Aorta (tissue), 5 donors: ENCODE data around the gene CLCN7. TPM values are rescaled to one million over a fixed set of nuclear protein-coding genes. Genes with fewer than 3 reads are reported as not detected.

ENCODE experiments used
- ATAC-seq: fragments of 200-7000 bp; cut with Tn5 transposase; one replicate; pipeline ENCODE4 v1.9.1; 2022; ENCODE audit warnings: moderate library complexity; ENCODE audit not compliant: low FRiP score
- DNase-seq, 2 donors: peaks; one replicate each; pipeline ENCODE4 v3.0.0-alpha.2; 2020
- H3K27ac ChIP-seq, 2 donors: one replicate each; pipeline ENCODE4 v1.5.1; 2013; ENCODE audit warnings: low read length in 2 of 2, mild to moderate bottlenecking in 2 of 2, moderate library complexity in 2 of 2, control low read depth in 1 of 2, inconsistent platforms in 1 of 2, low read depth in 1 of 2
- H3K27me3 ChIP-seq, 2 donors: one replicate each; pipeline ENCODE4 v1.6.1; 2013; ENCODE audit warnings: control low read depth in 1 of 2, low read length in 1 of 2, mild to moderate bottlenecking in 1 of 2, moderate library complexity in 1 of 2; ENCODE audit not compliant: insufficient read depth in 2 of 2, control insufficient read depth in 1 of 2
- H3K36me3 ChIP-seq, 2 donors: one replicate each; pipeline ENCODE4 v1.6.1; 2013; ENCODE audit warnings: control low read depth in 1 of 2, low read length in 1 of 2, mild to moderate bottlenecking in 1 of 2; ENCODE audit not compliant: insufficient read depth in 2 of 2, control insufficient read depth in 1 of 2
- H3K4me1 ChIP-seq, 2 donors: one replicate each; pipeline ENCODE4 v1.6.1; 2013; ENCODE audit warnings: low read length in 2 of 2, control low read depth in 1 of 2, mild to moderate bottlenecking in 1 of 2, moderate library complexity in 1 of 2; ENCODE audit not compliant: insufficient read depth in 2 of 2, control insufficient read depth in 1 of 2
- H3K4me3 ChIP-seq, 2 donors: one replicate each; pipeline ENCODE4 v1.5.1; 2013; ENCODE audit warnings: low read length in 2 of 2, control low read depth in 1 of 2, mild to moderate bottlenecking in 1 of 2
- H3K9me3 ChIP-seq: one replicate; pipeline ENCODE4 v1.6.1; 2013; ENCODE audit warnings: mild to moderate bottlenecking, low read length; ENCODE audit not compliant: control insufficient read depth
- WGBS, 2 donors: extraction: QIAGEN DNeasy Blood & Tissue Kit; methylation state at CpG; one replicate each; pipeline ENCODE4 v1.1.7; 2013; 5-methylcytosine and 5-hydroxymethylcytosine counted together
- intact Hi-C, 2 donors: fragments of 100-400 bp; cut with DNase I; formaldehyde crosslinking; loops; one replicate each; pipeline versions ENCODE4 v1.14.2 to v1.15.0; 2022
- polyA plus RNA-seq, 2 donors: library from polyadenylated mRNA; stranded (reverse); fragments of 200-250 nt; gene quantifications; one replicate each; pipeline ENCODE4 v1.2.3, GENCODE V29; 2013
- total RNA-seq, 2 donors: library from RNA; stranded (reverse); fragmentation: NEBNext Ultra II Directional; extraction: Animal tissue kit (Norgen Biotek cat#: 25700); gene quantifications; one replicate each; pipeline ENCODE4 v1.2.1, GENCODE V29; 2021
- donor health status: healthy with polysubstance abuse.
- donor health status: Bipolar disorder and iron deficiency.
- donor health status: DM: no; HTN: no; CAD: no.
- donor health status: DM: no; HTN: no; CAD: no.
- donor health status: DM: yes; HTN: yes; CAD: no.

CLCN7 gene
- total and polyA plus RNA-seq, 4 donors: 14.5 to 90.9 (median 67.0) TPM

DNA sequence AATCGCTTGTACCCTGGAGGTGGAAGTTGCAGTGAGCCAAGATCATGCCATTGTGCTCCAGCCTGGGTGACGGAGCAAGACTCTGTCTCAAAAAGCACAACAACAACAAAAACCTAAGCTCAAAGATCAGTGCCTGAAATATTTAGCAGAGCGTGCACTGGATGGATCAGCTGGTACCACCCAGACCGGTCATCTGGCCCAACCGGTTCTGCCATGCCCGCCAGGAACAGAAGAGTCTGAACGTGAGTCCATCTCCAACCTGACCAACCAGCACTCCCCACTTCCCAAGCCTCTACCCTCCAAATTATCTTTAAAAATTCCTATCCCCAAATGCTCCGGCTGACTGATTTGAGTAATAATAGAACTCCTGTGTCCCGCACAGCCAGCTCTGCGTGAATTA is 52.8 kb downstream of the CLCN7 start:
- WGBS, 2 donors: 86% methylated on average over 10 of the region's 10 CpGs
- H3K36me3 ChIP-seq: no peaks in the 10 kb centered on the region
- no peaks in the 10 kb centered on the region for H3K27me3 ChIP-seq
- no peaks in the 10 kb centered on the region for H3K4me1 ChIP-seq
- H3K9me3 ChIP-seq: no peaks in the 10 kb centered on the region
- no peak overlapping the region for H3K4me3 ChIP-seq
- intact Hi-C loops: loop anchor here in 1 of 2 donors (5.0 kb wide), 1 partner anchor 70 kb away; the partner anchor contains the start of genes GNPTG and TSR3
- peak in 1 of 2 donors; percentile 67 for DNase-seq
- no peak for ATAC-seq
- H3K27ac ChIP-seq: no peak overlapping the region

DNA sequence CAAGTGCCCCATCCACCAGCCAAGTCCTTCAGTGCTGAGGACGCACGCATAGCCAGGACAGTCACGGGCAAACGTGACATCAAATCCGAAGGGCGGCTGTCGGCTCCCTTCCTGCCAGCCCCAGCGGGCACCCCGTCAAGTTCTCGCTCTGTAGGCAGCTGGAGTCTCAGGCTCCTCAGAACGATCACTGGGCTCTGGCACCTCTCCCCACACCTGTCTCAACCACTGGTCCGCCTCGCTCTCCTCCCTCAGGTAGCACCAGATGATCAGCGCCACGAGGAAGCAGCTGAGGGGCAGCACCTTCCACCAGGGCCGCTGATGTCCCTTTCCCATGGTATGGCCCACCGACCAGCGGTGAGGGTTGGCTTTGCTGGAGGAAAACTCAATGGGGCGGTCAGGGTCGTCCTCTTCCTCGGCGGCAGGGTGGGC is 54.7 kb downstream of the CLCN7 start:
- Histone ChIP-seq H3K36me3 (no peaks in the 10 kb centered on the region), H3K9me3 (no peaks in the 10 kb centered on the region), H3K27ac (peak overlapping the region in 1 of 2 donors; percentile 49), H3K4me3 (peak overlapping the region; percentile 37 to 57), H3K4me1 (no peaks in the 10 kb centered on the region), H3K27me3 (no peaks in the 10 kb centered on the region)
- intact Hi-C loops: loop anchor here in 1 of 2 donors (5.0 kb wide), 1 partner anchor 68 kb away; the partner anchor contains the start of genes GNPTG and TSR3
- WGBS, 2 donors: 1% methylated on average over 21 to 22 of the region's 22 CpGs
- DNase-seq: peak in 1 of 2 donors; percentile 72
- ATAC-seq: no peak

- intact Hi-C loops: loop anchor here in 1 of 2 donors (10.0 kb wide), 1 partner anchor 112 kb away; the partner anchor contains the start of gene UBE2I
- no peaks in the 10 kb centered on the region for H3K9me3 ChIP-seq
- DNase-seq: no peak
- 74 to 80% methylated on average over 3 of the region's 3 CpGs for WGBS, 2 donors
- H3K27me3 ChIP-seq: no peaks in the 10 kb centered on the region
- H3K36me3 ChIP-seq: no peaks in the 10 kb centered on the region
- no peak for ATAC-seq
- H3K4me1 ChIP-seq: no peaks in the 10 kb centered on the region
- H3K27ac ChIP-seq: no peak overlapping the region
- H3K4me3 ChIP-seq: no peak overlapping the region
These were observed 58.3 kb downstream of the CLCN7 start for GRCh38 chr16:1416521-1416941.

- no peaks in the 10 kb centered on the region for H3K9me3 ChIP-seq
- no peaks in the 10 kb centered on the region for H3K36me3 ChIP-seq
- 2 to 4% methylated on average over 25 to 72 of the region's 72 CpGs for WGBS, 2 donors
- intact Hi-C loops: loop anchor here in 1 of 2 donors (10.0 kb wide), 1 partner anchor 110 kb away; the partner anchor contains the start of gene UBE2I
- DNase-seq (peak; percentile 87 to 94), ATAC-seq (peak; percentile 67)
- no peaks in the 10 kb centered on the region for H3K4me1 ChIP-seq
- H3K27me3 ChIP-seq: no peaks in the 10 kb centered on the region
- peak within 1 kb of the TSS in 1 of 2 donors; percentile 82 for H3K27ac ChIP-seq
- peak within 1 kb of the TSS; percentile 71 to 95 for H3K4me3 ChIP-seq
These were observed 60.1 kb downstream of the CLCN7 start, which contains the start of gene UNKL for GRCh38 chr16:1414532-1415260. Gene UNKL, minus strand, starts transcription at chr16:1414704. Its CDS starts 13 bp downstream, at chr16:1414691.

DNA sequence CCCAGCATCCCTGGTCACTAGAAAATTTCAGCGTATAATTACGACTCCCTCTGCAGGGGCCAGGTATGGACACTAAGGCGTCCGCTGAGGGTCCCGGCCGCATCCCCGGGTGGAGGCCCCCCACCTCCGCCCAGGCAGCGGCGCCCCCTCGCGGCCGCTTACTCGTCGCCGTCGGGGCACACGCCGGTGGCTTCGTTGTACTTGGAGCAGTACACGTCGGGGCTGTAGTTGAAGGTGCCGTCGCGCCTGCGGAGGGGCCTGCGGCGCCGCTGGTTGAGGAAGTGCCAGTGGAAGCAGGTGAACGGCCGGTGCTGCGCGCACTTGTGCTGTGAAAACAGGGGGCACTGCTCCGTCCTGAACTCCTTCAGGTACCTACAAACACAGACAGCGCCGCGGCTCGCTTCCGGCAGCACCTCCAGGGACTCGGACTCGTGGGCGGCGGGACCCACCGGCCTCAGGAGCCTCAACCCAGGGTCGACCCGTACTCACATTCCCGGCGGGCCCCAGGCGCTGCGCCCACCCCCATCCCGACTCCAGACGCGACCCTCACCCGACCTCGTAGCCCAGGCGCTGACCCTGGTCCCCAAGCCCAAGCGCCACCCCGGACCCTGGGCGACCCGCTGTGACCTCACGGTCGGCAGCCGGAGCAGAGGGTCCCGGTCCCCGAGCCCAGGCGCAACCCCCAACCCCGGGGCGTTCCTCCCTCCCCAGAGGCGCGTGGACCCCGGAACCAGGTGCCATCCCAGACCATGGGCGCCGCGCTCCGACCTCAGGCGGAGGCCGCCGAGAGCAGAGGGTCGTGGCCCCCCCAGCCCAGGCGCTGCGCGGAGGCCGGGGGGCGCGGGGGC is 60.9 kb downstream of the CLCN7 start:
- H3K4me1 ChIP-seq: no peaks in the 10 kb centered on the region
- no peaks in the 10 kb centered on the region for H3K9me3 ChIP-seq
- intact Hi-C loops: loop anchor here in 1 of 2 donors (10.0 kb wide), 1 partner anchor 109 kb away; the partner anchor contains the start of gene UBE2I
- ATAC-seq: peak; percentile 70
- H3K36me3 ChIP-seq: no peaks in the 10 kb centered on the region
- peak; percentile 69 to 86 for DNase-seq
- 2% methylated on average over 73 to 85 of the region's 85 CpGs for WGBS, 2 donors
- peak overlapping the region; percentile 71 to 95 for H3K4me3 ChIP-seq
- H3K27ac ChIP-seq: peak overlapping the region in 1 of 2 donors; percentile 37
- H3K27me3 ChIP-seq: no peaks in the 10 kb centered on the region

DNA sequence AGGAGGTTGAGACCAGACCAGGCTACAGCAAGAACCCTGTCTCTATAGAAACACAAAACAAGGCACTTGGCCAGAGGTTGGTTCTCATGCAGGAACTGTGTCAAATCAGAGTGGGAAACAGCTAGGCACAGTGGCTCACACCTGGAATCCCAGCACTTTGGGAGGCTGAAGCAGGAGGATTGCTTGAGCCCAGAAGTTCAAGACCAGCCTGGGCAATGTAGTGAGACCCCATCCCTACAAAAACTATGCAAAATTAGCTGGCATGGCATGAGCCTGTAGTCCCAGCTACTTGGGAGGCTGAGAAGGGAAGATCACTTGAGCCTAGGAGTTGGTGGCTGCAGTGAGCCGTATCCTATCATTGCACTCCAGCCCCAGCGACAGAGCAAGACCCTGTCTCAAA is 62.0 kb downstream of the CLCN7 start:
- Histone ChIP-seq H3K4me3 (no peak overlapping the region), H3K4me1 (no peaks in the 10 kb centered on the region)
- intact Hi-C loops: loop anchor here in 1 of 2 donors (10.0 kb wide), 1 partner anchor 108 kb away; the partner anchor contains the start of gene UBE2I

DNA sequence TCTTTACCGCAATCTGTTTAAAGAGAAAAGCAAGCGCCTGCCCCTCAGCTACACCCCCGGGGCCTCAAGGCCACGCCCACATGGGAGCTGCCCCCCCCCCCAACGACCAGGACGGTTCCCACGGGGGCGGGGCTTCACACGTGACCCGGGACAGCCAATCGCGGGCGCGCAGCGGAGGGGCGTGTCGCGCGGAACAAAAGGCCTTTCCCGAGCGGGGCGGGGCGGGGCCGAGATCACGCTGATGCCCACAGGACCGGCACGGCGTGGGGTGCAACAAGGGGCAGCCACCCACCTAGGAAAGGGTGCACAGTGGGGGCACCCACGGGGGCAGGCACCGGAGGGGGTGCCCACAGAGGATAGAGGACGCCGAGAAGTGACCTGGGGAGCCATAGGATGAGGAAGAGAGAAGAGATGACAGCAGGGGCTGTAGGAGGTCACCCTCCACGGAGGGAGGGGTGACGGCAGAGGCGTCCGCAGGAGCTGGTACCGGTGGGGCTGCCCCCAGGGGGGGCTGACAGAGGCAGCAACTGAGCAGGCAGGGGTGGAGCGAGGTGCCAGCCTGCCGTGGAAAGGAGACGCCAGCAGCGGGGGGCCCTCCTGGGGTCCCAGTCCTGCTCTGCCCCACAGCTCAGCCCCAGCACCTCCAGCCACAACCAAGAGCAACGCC is 66.5 kb downstream of the CLCN7 start:
- DNase-seq (peak; percentile 95 to 98), ATAC-seq (peak; percentile 96)
- H3K4me3 ChIP-seq: peak overlapping the region; percentile 13 to 64
- no peak overlapping the region for H3K27ac ChIP-seq
- 0 to 1% methylated on average over 41 to 42 of the region's 42 CpGs for WGBS, 2 donors
- no peaks in the 10 kb centered on the region for H3K36me3 ChIP-seq
- intact Hi-C loops: no loop called here
- H3K9me3 ChIP-seq: no peaks in the 10 kb centered on the region
- H3K27me3 ChIP-seq: no peaks in the 10 kb centered on the region
- no peaks in the 10 kb centered on the region for H3K4me1 ChIP-seq

More for the DNA sequence above, 62.0 kb downstream of the CLCN7 start:
- no peak for ATAC-seq
- no peak for DNase-seq
- 82 to 100% methylated on average over 2 of the region's 2 CpGs for WGBS, 2 donors
- Histone ChIP-seq H3K27me3 (no peaks in the 10 kb centered on the region), H3K27ac (no peak overlapping the region), H3K9me3 (no peaks in the 10 kb centered on the region), H3K36me3 (no peaks in the 10 kb centered on the region)

GRCh38 chr16:1407753-1408152 is 67.1 kb downstream of the CLCN7 start:
- Histone ChIP-seq H3K4me1 (no peaks in the 10 kb centered on the region), H3K36me3 (no peaks in the 10 kb centered on the region), H3K4me3 (no peak overlapping the region), H3K27me3 (no peaks in the 10 kb centered on the region), H3K27ac (peak overlapping the region in 1 of 2 donors; percentile 14), H3K9me3 (no peaks in the 10 kb centered on the region)
- ATAC-seq: peak; percentile 39
- 5% methylated on average over 11 of the region's 11 CpGs for WGBS, 2 donors
- intact Hi-C loops: no loop called here
- no peak for DNase-seq
